Measurements from ENCODE around the gene LRIG3.
"Not testable (repeated sequence)": the region's sequence is repeated elsewhere in the genome, so short reads cannot be mapped to it uniquely, and the experiment has no call there.

The LRIG3 gene

GRCh38 chr12:58905422-58905821 is 14.9 kb downstream of the LRIG3 start:
- DNase-seq: no peak

GRCh38 chr12:58902726-58903125 is 17.6 kb downstream of the LRIG3 start:
- DNase-seq: not testable (repeated sequence)

GRCh38 chr12:58901664-58902063 is 18.6 kb downstream of the LRIG3 start:
- DNase-seq: no peak

GRCh38 chr12:58897969-58898368 is 22.3 kb downstream of the LRIG3 start:
- no peak for DNase-seq

- no peak for DNase-seq
Measured at GRCh38 chr12:58896278-58896677, 24.0 kb downstream of the LRIG3 start.

GRCh38 chr12:58895053-58895452 is 25.3 kb downstream of the LRIG3 start:
- no peak for DNase-seq

GRCh38 chr12:58894040-58894439 is 26.3 kb downstream of the LRIG3 start:
- DNase-seq: peak in 26 of 56 donors; percentile 2 to 63 (median 25)

- peak in 1 of 56 donors; percentile 17 for DNase-seq
Measured at GRCh38 chr12:58893495-58893894, 26.8 kb downstream of the LRIG3 start.

- DNase-seq: peak in 36 of 56 donors; percentile 7 to 74 (median 40)
Measured at GRCh38 chr12:58889557-58889956, 30.7 kb downstream of the LRIG3 start.

GRCh38 chr12:58888131-58888783 is 32.0 kb downstream of the LRIG3 start:
- DNase-seq: peak in 41 of 56 donors; percentile 6 to 77 (median 38)

- no peak for DNase-seq
Measured at GRCh38 chr12:58887068-58887467, 33.2 kb downstream of the LRIG3 start.

- no peak for DNase-seq
Measured at GRCh38 chr12:58886474-58886873, 33.8 kb downstream of the LRIG3 start.

- no peak for DNase-seq
Measured at GRCh38 chr12:58884916-58885315, 35.4 kb downstream of the LRIG3 start.

- no peak for DNase-seq
Measured at GRCh38 chr12:58883576-58884334, 36.5 kb downstream of the LRIG3 start.

GRCh38 chr12:58882826-58883225 is 37.5 kb downstream of the LRIG3 start:
- no peak for DNase-seq

GRCh38 chr12:58881816-58882215 is 38.5 kb downstream of the LRIG3 start:
- DNase-seq: no peak

- DNase-seq: peak in 3 of 56 donors; percentile 3 to 17 (median 4)
Measured at GRCh38 chr12:58880639-58881038, 39.7 kb downstream of the LRIG3 start.

- DNase-seq: peak in 1 of 56 donors; percentile 7
Measured at GRCh38 chr12:58877243-58877743, 43.0 kb downstream of the LRIG3 start.

- no peak for DNase-seq
Measured at GRCh38 chr12:58873496-58873895, 46.8 kb downstream of the LRIG3 start.

GRCh38 chr12:58871556-58871955 is 48.7 kb downstream of the LRIG3 start:
- DNase-seq: no peak

- no peak for DNase-seq
Measured at GRCh38 chr12:58870595-58870994, 49.7 kb downstream of the LRIG3 start.

- no peak for DNase-seq
Measured at GRCh38 chr12:58860788-58861240, 59.5 kb downstream of the LRIG3 start.
